Mucosa of descending colon (tissue), 3 donors: Measurements from ENCODE around the gene KLHL14. TPM values are rescaled to one million over a fixed set of nuclear protein-coding genes. Genes with fewer than 3 reads are reported as not detected.
"Not testable (repeated sequence)": the region's sequence is repeated elsewhere in the genome, so short reads cannot be mapped to it uniquely, and the experiment has no call there.

ENCODE experiments used
- ATAC-seq: fragments of 200-7000 bp; cut with Tn5 transposase; one replicate; pipeline ENCODE4 v1.9.1; 2020; ENCODE audit warnings: mild to moderate bottlenecking, moderate library complexity
- DNase-seq, 3 donors: peaks; one replicate each; pipeline ENCODE4 v3.0.0-alpha.2; 2020
- H3K36me3 ChIP-seq: fragments of 200-600 bp; one replicate; pipeline ENCODE4 v1.8.0; 2021; ENCODE audit warnings: low read depth, mild to moderate bottlenecking
- H3K4me1 ChIP-seq: fragments of 200-600 bp; one replicate; pipeline ENCODE4 v1.8.0; 2021; ENCODE audit warnings: low read depth, mild to moderate bottlenecking
- H3K4me3 ChIP-seq: fragments of 200-600 bp; one replicate; pipeline ENCODE4 v1.8.0; 2021; ENCODE audit warnings: mild to moderate bottlenecking
- H3K9me3 ChIP-seq: fragments of 200-600 bp; one replicate; pipeline ENCODE4 v1.8.0; 2021; ENCODE audit warnings: mild to moderate bottlenecking
- intact Hi-C, 2 donors: fragments of 100-400 bp; cut with DNase I in 1 of 2; cut with micrococcal nuclease in 1 of 2; formaldehyde crosslinking; loops; one replicate each; pipeline versions ENCODE4 v1.11.0 to v1.11.1; 2022; cut with DNase I, micrococcal nuclease
- total RNA-seq, 3 donors: library from RNA; stranded (reverse); fragmentation: NEBNext Ultra II Directional in 2 of 3; extraction: Animal tissue kit (Norgen Biotek cat#: 25700) in 2 of 3; gene quantifications; one replicate each; pipeline versions ENCODE4 v1.2.1 to v1.2.4, GENCODE V29; 2021 to 2023
- TF ChIP-seq, protein P1 (sequence below): fragments of 200-600 bp; IDR thresholded peaks from one replicate; pipeline ENCODE4 v1.8.0; 2022; ENCODE audit warnings: antibody characterized with exemption, mild to moderate bottlenecking
- donor health status: DM: no; HTN: no; CAD: no; lungs with moderate emphysema.
- donor health status: DM: no; HTN: no; CAD: no.
- donor health status: DM: no; HTN: yes; CAD: no.

Gene KLHL14
- total RNA-seq, 3 donors from 2014 or later = 0.10 to 0.32 (median 0.12) TPM

DNA sequence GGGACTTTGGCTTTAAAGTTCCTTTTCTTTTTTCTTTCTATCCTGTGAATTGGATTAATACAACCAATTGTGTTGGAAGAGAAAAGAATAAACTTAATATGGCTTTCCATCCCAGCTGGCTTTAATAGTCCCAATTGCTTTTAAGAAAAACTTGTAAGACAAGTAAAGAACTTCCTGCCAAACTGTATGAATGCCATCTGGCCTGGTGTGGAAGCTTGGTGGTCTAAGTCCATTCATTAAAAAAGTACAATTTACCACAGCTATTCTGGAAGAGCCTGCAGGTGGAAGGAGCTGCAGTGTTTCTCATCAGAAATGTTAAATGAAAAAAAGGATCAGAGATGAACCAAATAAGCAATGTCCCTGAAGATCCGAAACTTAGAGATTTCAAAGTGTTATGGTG lies 103.9 kb downstream of the KLHL14 start:
- Histone ChIP-seq H3K4me1 (no peaks in the 10 kb centered on the region), H3K9me3 (no peaks in the 10 kb centered on the region), H3K36me3 (no peaks in the 10 kb centered on the region), H3K4me3 (no peak overlapping the region)
- TF ChIP-seq, protein P1, sequence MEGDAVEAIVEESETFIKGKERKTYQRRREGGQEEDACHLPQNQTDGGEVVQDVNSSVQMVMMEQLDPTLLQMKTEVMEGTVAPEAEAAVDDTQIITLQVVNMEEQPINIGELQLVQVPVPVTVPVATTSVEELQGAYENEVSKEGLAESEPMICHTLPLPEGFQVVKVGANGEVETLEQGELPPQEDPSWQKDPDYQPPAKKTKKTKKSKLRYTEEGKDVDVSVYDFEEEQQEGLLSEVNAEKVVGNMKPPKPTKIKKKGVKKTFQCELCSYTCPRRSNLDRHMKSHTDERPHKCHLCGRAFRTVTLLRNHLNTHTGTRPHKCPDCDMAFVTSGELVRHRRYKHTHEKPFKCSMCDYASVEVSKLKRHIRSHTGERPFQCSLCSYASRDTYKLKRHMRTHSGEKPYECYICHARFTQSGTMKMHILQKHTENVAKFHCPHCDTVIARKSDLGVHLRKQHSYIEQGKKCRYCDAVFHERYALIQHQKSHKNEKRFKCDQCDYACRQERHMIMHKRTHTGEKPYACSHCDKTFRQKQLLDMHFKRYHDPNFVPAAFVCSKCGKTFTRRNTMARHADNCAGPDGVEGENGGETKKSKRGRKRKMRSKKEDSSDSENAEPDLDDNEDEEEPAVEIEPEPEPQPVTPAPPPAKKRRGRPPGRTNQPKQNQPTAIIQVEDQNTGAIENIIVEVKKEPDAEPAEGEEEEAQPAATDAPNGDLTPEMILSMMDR = no peak
- intact Hi-C loops = no loop called here
- DNase-seq = no peak
- ATAC-seq = no peak

DNA sequence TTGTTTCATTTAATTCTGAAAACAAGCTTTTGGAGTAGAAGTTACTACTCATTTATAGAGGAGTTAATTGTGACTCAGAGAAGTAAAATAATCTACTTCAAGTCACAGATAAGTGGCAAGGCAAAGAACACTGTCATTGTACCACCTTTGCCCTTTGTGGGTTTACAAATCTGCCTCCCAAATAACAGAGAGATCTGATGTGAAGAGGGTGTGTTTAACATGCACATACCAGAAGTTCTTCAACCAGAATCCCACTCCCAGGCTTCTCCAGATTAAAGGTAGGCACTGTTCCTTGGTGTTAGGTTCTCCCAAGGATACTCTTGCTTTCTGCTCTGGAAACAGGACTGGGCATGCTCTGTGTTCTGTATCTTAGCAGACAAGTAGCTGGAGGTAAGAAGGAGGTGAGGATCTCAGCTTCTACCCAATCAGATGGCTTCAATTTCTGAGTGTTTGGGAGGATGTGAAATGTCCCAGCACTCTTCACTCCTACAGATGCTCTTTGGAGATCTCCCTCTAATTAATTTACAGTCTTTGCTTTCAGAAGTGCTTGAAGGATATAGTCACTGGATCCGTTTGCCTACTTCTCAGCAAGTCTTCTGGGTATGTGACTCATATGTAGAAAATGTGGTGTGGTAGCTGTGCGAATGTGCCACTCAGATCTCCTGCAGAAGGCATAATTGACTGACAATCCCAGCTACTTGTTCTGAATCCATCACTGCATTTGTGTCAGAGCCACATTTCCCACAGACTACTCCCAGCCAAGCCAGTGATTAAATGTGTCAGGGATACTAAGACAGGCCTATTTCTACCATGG lies 111.1 kb downstream of the KLHL14 start:
- Histone ChIP-seq H3K4me1 (no peaks in the 10 kb centered on the region), H3K36me3 (no peaks in the 10 kb centered on the region), H3K4me3 (no peak overlapping the region), H3K9me3 (no peaks in the 10 kb centered on the region)
- DNase-seq (no peak), ATAC-seq (no peak)
- TF ChIP-seq, protein P1 = no peak
- intact Hi-C loops = no loop called here

DNA sequence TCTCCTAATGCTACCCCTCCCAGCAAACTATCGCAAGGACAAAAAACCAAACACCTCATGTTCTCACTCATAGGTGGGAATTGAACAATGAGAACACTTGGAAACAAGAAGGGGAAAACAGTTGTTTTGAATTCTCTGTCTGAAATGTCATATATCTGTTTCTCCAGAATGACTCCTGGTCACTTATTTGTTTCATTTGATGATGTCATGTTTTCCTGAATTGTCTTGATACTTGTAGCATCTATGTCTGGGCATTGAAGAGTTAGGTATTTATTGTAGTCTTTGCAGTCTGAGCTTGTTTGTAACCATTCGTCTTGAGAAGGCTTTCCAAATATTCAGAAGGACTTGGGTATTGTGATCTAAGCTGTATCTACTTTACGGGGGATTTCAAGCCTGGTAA lies 118.3 kb downstream of the KLHL14 start:
- intact Hi-C loops, ATAC-seq, H3K4me3 ChIP-seq, H3K36me3 ChIP-seq, H3K9me3 ChIP-seq, DNase-seq, H3K4me1 ChIP-seq: not testable (repeated sequence)

DNA sequence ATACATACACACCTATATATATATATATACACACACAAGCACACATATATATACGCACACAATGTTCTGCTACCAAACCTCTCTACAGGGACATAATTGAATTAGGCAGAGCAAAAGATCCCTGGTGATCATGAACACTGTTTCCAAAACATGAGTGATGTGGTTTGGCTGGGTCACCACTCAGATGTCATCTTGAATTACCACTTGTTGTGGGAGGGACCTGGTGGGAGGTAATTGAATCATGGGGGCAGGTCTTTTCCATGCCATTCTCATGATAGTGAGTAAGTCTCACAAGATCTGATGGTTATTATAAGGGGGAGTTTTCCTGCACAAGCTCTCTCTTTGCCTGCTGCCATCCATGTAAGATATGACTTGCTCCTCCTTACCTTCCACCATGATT lies 135.2 kb downstream of the KLHL14 start:
- H3K36me3 ChIP-seq, DNase-seq, ATAC-seq, H3K4me1 ChIP-seq, H3K4me3 ChIP-seq, H3K9me3 ChIP-seq, intact Hi-C loops: not testable (repeated sequence)

DNA sequence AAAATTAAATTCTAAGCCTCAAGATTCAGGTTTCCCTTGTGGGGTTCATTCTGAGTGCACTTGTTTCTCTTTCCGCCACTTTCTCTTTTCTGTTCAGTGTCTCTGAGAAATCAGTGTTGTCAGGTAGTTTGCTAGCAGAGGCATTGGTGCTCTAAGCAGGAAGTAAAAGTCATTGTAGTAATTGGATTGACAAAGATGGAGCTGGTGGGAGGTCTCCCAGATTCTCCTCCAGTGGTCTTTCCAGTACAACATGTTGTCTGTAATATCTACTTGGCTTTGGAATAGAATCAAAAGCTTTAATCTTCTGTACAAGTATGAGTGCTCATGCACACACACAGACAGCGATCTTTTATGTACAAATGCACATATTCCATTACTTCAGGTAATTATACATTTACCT lies 135.6 kb downstream of the KLHL14 start:
- TF ChIP-seq, protein P1 = no peak
- no peaks in the 10 kb centered on the region for H3K9me3 ChIP-seq
- DNase-seq = no peak
- no peak for ATAC-seq
- no peaks in the 10 kb centered on the region for H3K36me3 ChIP-seq
- no peaks in the 10 kb centered on the region for H3K4me1 ChIP-seq
- no peak overlapping the region for H3K4me3 ChIP-seq
- intact Hi-C loops = no loop called here

DNA sequence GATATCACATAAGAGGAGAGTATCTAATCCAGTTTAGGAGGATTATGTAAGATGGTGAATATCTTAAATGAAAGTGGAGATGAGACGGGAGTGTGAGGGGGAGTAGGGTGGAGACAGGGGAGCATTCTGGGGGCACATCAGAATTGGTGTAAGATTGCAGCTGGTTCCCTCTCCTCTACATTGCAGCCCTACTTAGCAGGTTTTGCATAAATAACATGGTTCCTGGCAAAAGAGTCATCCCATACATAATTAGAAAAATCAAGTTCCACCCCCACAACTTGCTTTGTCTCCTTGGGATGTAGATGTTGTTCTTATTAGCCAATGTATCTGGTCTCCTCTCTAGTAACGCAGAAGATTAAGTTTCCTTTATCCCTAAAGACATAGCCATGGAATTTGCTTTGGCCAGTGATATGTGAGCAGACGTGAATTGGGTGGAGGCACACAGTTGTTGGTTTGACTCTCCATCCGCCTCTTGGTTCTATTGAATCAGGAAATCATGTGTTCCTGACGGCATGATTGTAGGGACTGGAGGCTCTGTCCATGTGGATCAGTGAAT lies 137.9 kb downstream of the KLHL14 start:
- TF ChIP-seq, protein P1 = no peak
- H3K4me3 ChIP-seq = no peak overlapping the region
- H3K36me3 ChIP-seq = no peaks in the 10 kb centered on the region
- no peaks in the 10 kb centered on the region for H3K9me3 ChIP-seq
- intact Hi-C loops = no loop called here
- DNase-seq = no peak
- no peak for ATAC-seq
- H3K4me1 ChIP-seq = no peaks in the 10 kb centered on the region
